Activated CD8-positive, alpha-beta memory T cell treated with anti-CD3 and anti-CD28 coated beads for 1 hour (primary cell): ENCODE results near the gene MT1B.

Source experiments
- DNase-seq, 2 donors: peaks; one replicate each; pipeline ENCODE4 v3.0.0-alpha.2; 2020; ENCODE audit warnings: low read depth in 1 of 2; ENCODE audit errors: extremely low read depth in 1 of 2

Gene MT1B

DNA sequence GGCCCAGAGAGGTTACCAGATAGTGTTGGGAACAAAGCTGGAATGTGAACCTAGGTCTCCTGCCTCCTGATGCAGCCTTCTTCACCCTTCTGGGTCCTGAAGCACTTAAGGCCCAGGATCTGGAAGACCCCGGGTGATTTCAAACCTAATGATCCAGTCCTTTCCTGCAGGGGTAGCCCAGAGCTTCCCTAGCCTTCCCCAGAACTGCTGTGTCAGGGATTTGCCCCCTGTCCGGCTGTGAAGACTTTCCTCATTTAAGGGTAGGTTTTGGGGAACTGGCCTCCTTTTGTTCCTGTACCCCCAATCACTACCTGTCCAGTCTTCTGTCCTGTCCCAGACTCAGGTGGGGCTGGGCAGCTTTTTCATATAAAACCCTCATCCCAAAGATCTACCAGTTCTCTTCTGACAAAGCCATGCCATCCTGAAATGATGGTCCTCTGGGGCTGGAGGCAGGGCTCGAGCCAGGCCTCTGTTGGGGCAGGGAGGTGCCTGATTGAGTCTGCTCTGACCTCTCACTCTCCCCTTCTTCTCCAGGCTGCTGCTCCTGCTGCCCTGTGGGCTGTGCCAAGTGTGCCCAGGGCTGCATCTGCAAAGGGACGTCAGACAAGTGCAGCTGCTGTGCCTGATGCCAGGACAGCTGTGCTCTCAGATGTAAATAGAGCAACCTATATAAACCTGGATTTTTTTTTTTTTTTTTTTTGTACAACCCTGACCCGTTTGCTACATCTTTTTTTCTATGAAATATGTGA lies 31.9 kb downstream of the MT1B start:
- DNase-seq = no peak

DNA sequence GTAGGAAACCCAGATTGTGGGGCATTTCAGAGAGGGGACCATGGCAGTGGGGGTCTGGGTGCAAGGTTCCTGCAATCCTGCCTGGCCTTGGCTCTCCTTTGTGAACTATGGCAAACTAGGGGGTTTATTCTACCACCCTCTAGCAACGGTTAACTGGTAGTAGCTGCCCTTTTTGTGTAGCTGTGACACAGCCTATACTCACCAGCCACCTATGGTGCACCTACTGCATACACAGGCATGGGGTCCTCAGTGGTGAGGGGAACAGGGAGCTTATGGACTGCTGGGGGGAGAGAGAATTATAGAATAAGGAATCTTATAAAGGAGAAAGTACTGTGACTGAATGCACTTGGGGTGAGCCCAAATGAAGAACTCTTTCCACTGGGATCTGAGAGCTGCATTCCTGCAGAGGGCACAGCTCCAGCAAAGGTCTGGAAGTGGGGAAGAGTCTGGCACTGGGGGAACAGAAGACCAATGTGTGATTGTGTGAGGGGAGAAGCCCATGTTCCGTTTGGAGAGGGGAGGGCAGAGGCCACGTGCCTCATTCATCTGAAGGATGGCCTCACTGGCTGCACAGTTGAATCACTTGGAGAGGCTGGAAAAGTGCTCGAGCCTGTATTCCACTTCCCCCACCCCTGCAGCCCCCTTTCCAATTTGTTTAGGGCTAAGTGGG lies 32.7 kb downstream of the MT1B start:
- DNase-seq = no peak

DNA sequence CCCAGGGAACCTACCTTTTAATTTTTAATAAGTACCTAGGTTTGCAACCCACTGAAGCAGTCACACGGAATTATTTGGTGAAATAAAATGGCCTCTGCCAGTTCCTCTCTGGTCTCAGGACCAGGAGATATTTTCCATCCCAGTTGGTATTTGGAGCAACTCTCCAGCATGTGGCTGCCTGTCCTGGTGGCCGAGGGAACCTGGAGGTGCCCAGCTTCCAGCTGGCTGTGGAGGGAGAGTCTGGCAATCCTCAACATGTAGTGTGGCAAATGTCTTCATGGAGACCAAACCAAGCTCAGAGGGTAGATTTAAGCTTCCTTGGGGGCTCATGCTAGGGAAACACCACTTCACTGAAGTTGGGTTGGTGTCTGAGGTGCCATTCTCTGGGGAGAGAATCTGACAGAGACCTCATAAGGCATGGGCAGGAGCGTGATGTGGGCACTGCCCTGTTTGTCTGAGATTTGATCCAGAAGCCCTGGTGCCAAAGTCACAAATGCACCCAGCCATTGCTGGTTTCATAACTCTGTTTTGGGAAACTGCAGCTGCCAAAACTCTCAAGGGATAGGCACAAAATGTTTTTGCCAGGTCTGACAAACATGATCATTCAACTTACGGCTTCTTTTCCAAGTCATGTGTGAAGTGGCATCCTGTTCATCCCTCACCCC lies 33.4 kb downstream of the MT1B start:
- no peak for DNase-seq

DNA sequence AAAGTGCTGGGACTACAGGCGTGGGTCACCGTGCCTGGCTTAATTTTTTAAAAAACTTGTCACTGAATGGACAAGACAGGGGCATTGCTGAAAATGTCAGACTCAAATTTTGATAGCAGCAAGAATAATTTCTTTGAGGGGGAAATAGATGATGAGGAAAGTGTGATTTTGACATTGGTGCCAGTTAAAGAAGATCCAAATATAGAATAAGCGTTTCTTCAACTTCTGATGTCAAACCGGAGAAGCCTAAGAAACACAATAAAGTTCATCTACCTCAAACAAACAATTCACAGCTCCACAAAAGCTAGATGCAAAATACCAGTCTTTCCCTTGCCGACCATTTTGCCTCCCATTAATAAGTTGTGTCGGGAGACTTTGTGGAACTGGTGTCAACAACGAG lies 35.1 kb downstream of the MT1B start:
- no peak for DNase-seq

DNA sequence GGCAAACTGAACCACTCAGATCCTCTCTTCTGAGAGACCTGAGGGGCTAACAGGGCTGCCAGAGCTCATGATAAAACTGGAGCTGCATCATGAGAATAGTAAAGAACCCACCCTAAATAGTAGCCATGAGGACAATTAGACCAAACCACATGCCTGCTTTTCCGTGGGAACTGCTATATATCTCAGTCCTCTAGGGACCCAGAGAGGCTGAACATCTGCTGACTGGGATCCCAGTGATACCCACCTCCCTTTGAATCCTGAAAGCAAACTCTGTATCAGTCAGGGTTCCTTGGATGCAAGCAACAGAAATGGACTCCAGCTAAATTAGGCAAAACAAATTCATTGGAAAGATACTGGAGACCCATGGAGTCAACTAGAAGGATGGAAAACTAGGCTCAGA lies 37.1 kb downstream of the MT1B start:
- no peak for DNase-seq

DNA sequence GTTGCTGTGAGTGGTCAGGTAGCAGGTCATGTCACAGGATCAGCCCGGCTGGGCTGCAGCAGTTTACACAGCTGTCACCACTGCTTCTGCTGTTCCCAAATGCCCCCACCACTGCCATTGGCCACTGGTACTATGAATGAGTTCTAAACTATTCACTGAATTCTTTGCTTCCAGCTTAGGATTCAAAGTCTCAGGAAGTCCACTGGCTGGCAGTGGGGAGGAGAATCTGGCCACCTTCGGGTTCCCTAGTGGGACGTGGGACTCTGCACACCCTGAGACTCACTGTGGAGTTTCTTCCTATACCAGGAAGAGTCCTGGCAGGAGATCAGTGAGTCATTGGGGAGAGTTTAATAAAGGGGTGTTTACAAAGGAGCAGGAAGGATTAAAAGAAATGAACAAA lies 37.5 kb downstream of the MT1B start:
- DNase-seq = no peak

DNA sequence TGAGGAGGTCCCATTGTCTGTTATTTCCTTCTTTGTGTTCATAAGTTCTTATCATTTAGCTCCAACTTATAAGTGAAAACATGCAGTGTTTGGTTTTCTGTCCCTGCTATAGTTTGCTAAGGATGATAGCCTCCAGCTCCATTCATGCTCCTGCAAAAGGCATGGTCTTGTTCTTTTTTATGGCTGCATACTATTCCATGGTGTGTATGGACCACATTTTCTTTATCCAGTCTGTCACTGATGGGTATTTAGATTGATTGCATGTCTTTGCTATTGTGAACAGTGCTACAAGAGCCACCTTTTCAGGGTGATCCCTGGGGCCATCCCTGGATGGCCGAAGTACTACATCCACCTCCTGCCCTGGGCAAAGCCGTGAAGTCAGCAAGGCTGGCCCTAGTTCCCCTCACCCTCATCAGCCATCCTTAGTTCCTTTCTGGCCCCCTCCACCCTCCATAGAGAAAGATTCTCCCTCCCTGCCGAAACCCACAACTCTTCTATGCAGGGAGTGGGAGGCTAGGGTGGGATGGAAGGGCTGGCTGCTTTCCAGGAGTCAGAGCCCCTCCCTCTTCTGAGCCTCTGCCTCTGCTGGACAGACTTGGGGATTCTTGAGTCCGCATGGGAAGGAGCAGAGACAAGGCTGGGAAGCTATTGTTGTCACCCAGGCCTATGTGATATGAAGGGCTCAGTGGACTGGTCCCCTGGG lies 38.9 kb downstream of the MT1B start:
- DNase-seq = no peak

DNA sequence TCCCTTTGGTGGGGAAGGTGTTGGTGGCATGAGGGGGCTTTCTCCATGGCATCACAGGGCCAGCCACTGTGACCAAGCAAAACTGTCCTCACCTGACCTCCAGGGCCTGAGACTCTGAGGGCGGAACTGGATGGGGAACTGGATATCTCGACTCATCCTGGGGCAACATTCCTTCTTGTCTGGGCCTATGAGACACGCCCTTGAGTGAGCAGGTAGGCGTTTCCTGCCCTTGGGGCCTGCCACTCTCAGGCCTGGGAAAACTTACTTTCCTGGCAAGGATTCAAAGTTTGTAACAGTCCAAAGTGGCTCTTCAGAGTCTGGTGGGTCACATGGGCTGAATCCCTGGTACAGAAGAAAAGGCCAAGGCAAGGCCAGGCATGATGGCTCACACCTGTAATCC lies 40.2 kb downstream of the MT1B start:
- no peak for DNase-seq

DNA sequence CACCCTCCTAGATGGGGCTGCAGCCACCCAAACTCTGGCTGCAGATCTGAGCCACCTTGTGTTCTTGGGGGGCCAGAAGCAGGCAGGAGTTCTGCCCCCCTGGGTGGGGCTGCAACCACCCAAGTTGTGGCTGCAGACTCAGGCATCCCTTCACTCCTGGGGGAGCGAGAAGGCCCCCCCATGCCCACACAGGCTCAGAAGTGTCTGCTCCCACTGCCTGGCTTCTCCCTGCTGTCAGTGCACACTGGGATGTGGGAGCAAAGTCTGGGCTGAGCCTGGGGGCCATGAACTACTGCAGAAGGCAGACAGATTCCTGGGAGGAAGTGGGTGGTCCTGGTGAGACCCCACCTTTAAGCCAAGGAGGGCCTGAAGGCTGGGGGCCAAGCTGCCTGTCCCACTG lies 43.6 kb downstream of the MT1B start:
- DNase-seq = no peak

DNA sequence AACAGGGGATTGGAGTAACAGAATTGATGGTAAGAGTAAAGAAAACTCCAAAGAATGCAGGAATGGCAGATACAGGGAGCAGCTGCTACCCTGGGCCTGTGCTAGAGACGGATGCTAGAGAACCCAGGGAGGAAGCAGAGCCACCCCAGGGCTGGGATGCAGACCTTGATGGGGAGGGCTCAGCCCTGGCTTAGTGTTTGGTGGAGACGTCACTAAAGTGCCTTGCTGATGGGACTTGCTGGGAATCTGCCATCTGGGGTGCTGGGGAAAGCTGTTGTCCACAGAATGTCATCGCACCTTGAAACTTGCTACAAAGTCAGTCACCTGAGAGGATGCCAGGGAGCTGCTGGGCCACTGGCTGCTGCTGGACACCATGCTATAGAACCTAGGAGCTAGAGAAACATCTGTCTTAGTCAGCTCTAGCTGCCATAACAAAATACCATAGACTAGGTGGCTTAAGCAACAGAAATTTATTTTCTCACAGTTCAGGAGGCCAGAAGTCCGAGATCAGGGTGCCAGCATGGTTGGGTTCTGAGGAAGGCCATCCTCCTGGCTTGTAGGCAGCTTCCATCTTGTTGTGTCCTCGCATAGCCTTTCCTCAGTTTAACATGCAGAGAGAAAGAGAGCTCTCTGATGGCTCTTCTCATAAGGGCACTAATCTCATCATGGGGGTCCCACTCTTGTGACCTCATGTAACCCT lies 45.9 kb downstream of the MT1B start:
- DNase-seq = no peak

DNA sequence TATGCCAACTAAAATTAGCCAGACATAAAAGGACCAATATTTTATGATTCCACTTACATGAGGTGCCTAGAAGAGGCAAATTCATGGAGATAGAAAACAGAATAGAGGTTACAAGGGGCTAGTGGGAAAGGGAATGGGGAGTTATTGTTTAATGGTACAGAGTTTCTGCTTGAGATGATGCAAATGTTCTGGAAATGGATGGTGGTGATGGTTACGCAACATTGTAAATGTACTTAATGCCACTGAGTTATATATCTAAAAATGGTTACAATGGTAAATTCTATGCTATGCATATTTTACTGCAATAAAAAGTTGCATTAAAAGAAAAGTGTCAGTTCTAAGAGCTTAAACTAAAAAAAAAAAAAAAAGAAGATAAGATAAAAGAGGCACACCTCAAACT lies 48.5 kb downstream of the MT1B start:
- DNase-seq = no peak

DNA sequence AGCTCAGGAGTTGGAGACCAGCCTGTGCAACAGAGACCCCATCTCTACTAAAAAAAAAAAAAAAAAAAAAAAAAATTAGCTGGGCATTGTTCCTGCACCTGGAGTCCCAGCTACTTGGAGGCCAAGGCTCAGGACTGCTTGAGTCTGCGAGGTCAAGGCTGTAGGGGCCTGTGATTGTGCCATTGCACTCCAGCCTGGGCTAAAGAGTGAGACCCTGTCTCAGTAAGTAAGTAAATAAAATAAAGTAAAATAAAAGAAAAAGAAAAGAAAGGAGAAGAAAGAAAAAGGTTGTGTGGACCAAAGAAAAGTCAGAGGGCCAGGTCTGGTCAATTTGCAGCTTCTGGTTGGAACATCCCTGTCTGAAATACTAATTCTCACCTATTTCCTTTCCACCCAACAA lies 48.9 kb downstream of the MT1B start:
- DNase-seq = no peak

DNA sequence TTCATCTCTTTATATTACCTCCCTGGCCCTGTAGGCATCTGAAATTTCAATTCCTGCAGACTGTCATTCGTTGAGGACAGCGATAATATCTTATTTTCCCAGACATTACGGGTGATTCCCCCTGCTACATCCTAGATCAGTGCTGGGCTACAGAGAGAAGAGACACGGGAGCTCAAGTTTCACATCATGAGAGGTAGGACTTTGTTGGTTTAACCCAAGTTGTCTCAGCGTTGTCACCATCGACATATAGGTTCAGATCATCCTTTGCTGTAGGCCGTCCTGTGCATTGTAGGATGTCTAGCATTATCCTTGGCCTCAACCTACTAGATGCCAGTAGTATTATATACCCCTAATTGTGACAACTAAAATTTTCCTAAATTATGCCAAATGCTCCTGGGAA lies 49.8 kb downstream of the MT1B start:
- no peak for DNase-seq
